ENCODE measurements around the gene C1orf174.

DNA sequence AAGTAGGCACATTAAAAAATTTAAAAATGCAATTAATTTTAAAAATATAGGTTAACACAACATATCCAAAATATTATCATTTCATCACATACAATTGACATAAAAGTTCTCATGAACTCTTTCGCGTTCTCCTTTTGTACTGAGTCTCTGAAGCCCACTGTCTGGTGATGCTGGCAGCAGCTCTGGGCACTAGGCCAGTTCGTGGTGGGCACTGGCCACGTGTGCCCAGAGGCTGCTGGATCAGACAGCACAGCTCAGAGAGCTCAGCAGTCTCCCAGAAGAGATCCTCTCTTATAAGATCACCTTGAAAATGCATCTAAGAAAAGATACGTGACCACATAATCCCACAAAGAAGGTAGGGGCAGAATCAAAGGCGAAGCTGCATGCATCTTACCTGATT is 53.0 kb downstream of the C1orf174 start:
- TF ChIP-seq CTCF (conservative IDR thresholded peaks at IDR 0.05; ENCODE audit: low read depth, low read length), result no peak
- TF ChIP-seq POLR2A (IDR thresholded peaks at IDR 0.05; ENCODE audit: low read depth, low read length), result no peak
- TF ChIP-seq RAD21 (IDR thresholded peaks at IDR 0.05; ENCODE audit: low read length), result no peak

All from IMR-90 (cell line).